ENCODE data around the gene SCTR.

SCTR gene

GRCh38 chr2:119397196-119397595, 127.1 kb downstream of the SCTR start:
- DNase-seq: no peak

GRCh38 chr2:119393971-119394748, 130.1 kb downstream of the SCTR start:
- no peak for DNase-seq

All from CD4-positive, alpha-beta T cell treated with Interleukin-4 for 4 hours (primary cell).